HG03442 (cell line): ENCODE measurements around the gene UBC.
A peak's percentile ranks its signal among the peaks of the same experiment; 100 is the strongest.
"Not testable (repeated sequence)": the region's sequence is repeated elsewhere in the genome, so short reads cannot be mapped to it uniquely, and the experiment has no call there.

Experiments used
- ATAC-seq: cut with Tn5 transposase; IDR thresholded peaks from one replicate; pipeline ENCODE4 v1.9.1; 2021; ENCODE audit warnings: mild to moderate bottlenecking, moderate library complexity; ENCODE audit not compliant: unreplicated experiment

UBC gene

DNA sequence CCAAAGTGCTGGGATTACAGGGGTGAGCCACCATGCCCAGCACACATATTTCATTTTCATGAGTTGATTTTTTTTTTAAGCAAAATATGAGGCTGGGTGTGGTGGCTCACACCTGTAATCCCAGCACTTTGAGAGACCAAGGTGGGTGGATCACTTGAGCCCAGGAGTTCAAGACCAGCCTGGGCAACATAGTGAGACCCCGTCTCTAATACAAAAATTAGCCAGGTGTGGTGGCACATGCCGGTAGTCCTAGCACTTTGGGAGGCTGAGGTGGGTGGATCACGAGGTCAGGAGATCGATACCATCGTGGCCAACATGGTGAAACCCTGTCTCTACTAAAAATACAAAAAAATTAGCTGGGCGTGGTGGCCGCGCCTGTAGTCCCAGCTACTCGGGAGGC, 17.1 kb upstream of the UBC start:
- ATAC-seq, result not testable (repeated sequence)

DNA sequence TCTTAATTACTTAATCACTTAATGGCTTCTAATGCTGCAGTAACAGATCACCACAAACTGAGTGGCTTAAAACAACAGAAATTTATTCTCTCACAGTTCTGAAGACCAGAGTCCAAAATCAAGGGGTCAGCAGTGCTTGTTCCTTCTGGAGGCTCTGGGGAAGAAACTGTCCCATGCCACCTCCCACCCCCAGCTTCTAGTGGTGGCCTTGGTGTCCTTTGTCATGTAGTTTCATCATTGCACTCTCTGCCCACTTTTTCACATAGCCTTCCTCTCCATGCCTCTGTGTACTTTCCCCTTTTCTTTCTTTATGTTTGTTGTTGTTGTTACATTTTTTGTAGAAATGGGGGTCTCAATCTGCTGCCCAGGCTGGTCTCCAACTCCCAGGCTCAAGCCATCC, 16.1 kb upstream of the UBC start:
- ATAC-seq, result no peak

DNA sequence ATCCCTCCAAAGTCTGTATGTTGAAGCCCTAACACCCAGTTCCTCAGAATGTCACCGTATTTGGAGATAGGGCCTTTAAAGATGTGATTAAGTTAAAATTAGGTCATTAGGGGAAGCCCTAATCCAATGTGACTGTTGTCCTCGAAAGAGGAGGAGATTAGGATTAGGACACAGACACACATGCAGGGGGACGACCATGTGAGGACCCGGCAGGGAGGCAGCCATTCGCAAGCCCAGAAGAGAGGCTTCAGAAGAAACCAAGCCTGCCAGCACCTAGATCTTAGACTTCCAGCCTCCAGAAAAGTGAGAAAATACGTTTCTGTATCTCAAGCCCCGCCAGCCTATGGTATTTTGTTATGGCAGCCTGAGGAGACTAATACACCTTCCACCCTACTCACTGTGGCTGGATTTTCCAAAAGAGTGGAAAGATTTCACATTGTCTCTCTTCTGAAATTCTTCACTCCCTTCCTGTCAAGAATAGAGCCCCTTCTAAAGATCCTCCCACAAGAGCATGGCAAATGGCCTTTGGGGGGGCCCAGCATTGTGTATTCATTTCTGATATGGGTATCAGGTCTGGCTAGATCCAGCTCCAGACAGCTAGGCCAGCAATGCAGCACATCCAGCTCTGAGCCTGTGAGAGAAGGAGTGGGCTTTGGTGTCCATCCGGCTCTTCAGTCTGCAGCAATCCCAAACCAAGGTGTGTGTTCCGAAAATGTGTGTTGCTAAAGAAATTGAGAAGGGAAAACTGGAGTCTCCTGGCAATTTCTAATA, 15.4 kb upstream of the UBC start:
- no peak for ATAC-seq

DNA sequence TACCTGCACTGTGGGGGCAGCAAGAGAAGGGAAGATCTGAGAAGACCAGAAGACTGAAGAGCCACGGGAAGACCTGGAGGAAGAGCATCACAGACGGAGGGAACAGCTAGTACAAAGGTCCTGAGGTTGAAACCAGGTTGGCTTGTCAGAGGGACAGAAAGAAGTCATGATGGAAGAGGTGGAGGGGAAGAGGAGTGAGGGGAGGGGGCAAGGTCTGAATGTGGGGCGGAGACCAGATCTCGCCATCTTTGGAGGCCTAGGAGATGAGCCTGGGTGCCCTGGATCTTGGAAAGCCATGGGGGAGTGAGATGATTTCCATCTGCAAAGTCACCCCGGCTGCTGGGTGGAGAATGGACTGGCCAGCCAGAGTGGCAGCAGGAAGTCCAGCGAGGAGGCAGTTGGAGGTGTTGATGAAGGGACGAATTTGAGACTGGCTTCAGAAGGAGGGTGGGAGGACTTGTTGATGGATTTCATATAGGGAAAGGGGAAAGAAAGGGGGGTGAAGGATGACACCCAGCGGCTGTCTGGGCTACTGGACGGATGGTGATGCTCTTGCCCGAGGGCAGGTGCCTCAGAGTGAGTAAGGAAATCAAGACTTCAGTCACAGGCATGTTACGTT, 14.6 kb upstream of the UBC start:
- no peak for ATAC-seq

DNA sequence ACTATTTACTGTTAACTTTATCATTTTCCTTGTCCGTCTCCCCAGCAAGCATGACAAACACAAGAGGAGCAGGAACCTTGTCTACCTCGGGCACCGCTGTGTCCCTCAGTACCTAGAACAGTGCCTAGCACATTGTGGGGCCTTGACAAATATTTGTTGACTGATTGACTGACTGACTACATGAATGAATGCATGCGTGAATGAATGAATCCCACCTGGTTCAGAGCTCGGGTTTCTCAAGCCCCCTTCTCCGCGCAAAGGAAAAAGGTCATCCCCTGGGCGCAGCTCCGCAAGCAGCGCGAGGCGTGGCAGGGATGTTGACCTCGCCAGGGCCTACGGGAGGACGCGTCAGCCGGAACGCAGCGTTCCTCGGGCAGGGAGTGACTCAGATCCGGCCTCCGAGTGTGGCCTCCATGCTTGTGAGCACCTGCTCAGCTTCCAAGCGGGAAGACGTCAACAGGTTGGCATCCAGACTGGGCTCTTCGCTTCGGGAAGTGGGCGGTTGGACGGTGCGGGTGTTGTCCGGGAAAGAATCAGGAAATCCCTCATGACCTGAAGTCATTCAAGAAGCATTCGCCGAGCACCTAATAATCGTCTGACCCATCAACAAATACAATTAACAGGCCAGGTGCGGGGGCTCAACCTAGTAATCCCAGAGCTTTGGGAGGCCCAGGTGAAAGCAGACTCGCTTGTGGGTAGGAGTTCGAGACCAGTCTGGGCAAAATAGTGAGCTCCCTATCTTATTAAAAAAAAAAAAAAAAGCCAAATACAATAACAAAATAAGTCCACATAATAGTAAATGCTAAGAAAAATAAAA, 13.9 kb upstream of the UBC start:
- peak; percentile 31 for ATAC-seq

DNA sequence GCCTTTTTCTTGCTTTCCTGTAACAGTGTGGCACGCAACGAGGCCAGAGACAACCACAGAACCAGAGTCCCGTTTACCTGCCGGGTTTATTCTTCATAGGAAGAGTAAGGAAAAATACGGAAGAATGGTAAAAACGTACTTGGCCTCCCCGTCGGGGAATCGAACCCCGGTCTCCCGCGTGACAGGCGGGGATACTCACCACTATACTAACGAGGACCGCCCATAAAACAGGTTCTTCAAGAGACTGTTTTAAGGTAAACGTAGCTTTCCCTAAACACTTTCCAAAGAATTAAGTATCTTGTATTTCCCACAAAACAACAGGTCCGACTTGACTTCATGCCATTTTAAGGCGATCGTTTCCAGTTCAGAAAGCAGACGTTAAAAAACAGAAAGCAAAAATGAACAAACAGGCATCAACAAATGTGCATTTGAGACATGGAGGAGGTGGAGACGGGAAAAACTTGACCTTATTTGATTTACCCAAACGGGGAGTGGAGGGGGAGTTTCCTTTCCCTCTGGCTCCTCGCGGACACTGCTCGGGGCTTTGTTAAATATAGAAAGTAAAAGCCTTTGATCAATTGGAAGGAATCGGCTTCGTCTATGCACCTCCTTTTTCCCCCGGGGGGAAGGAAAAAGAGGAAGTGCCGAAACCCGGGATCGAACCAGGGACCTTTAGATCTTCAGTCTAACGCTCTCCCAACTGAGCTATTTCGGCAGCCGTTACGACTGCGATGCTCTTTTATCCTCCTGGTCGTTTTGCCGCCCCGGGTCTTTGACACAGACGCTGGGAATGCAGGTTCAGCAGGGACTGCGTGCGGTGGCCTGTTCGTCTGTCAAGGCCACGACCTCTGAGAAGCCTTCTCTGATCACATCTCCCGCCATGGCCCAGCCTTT, 13.0 kb upstream of the UBC start:
- ATAC-seq, result peak; percentile 78

DNA sequence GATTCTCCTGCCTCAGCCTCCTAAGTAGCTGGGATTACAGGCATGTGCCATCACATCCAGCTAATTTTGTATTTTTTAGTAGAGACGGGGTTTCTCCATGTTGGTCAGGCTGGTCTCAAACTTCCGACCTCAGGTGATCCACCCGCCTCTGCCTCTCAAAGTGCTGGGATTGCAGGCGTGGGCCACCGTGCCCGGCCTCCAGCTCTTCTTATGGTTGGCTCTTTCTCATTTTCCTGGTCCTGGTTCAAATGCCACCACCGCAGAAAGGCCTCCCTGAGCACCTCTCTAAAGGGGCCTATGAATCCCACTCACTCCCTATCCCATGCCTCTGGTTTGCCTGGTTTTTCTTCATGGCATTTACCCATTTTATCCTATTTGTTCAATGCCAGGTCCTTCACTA, 11.3 kb upstream of the UBC start:
- not testable (repeated sequence) for ATAC-seq

DNA sequence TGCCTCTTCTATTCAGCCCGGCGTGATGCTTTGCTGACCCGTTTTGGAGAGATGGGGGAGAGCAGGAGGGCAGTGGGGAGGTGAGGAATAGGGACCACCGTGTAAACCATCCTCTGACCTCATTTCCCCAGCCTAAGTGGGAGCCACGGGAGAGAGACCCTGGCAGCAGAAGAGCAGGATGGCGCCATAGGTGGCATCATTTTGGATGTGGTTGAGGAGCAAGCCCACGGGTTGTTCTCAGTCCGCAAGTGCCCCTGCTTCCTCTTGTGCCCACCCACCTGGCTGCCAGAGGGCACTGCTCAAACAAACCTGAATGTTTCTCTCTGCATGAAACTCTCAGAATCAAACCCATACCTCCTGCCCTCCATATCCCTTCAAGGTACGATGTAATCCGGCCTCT, 10.7 kb upstream of the UBC start:
- no peak for ATAC-seq

DNA sequence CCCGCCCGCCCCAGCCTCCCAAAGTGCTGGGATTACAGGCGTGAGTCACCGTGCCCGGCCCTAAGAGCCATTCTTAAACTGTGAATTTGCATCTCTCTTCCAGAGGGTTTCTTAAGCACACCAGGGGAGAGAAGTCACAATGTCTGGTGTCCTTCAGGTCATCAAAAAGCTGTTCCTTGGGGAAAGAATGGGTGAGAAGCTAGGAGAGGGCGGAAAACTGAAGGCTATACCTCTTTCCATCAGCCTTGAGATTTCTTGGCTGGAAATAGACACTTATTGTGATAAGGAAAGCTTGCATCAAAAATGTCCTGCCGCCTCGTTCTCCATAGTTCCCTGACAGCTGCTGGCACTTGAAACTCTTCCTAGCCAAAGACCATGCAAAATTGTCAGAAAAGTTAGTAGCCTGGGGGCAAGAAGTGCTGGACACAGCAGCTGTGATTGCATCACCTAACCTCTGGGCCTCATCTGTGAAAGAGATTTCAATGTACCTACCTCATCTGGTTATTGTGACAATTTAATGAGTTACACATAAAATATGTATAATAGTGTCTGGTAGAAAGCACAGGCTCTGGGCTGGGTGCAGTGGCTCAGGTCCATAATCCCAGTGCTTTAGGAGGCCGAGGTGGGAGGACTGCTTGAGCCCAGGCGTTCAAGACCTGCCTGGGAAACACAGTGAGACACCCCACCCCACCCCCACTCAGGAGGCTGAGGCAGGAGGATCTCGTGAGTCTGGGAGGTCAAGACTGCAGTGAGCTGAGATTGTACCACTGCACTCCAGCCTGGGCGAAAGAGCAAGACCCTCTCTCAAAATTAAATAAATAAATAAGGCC, 9.7 kb upstream of the UBC start:
- ATAC-seq, result no peak

DNA sequence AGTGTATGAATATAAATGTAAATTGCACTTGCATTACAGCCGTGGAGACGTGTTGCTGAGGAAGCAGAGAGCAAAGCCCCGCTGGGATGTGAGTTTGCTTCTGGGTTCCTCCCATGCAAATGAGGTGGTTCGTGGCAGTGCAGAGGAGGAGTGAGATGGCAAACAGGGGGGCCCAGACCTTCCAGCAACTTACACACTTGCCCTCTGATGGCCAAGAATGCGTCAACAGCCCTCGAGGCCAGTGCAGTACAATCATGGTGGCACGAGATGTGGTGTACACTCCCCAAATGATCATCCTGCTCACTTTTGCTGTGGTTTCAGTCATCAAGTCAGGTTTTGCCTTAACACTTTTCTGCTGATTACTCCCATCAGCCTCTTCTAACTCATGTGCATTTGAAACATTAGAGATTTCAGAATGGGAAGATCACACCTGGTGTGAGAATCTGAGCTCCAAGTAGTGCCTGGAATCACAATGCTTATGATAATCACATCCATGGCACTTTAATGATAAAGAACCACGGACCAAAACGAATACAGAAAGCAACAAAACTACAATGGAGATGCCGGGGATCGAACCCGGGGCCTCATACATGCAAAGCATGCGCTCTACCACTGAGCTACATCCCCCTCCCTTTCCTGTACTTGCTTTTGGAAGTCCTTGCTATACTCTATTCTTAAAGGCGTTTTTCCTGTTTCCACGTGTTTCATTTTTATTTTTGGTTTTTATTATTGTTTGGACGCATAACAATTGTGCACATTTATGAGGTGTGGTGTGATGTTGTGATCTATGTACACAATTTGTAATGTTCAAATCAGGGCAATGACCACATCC, 7.0 kb upstream of the UBC start:
- ATAC-seq, result peak; percentile 37

DNA sequence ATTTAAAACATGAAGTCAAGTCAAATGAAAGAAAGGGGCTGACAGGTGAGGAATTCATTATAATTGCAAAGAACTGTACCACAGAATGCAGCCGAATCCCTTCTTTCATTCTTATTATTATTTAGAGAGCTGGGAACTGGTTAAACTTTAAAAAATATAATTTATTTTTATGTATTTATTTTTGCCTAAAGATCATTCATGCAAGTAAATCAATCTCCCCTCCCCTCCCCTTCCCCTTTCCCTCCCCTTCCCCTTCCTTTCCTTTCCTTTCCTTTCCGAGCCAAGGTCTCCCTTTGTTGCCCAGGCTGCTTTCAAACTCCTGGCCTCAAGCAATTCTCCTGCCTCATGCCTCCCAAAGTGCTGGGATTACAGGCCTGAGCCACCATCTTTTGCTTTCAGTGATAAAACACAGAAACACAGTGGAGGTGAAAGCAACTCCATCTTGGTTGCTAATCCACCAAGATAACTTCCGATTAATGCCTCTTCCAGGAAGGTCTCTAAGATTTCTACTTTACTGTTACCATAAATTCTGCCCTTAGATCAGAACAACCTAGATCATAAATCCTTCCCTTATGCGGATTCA, 6.0 kb upstream of the UBC start:
- ATAC-seq, result no peak

DNA sequence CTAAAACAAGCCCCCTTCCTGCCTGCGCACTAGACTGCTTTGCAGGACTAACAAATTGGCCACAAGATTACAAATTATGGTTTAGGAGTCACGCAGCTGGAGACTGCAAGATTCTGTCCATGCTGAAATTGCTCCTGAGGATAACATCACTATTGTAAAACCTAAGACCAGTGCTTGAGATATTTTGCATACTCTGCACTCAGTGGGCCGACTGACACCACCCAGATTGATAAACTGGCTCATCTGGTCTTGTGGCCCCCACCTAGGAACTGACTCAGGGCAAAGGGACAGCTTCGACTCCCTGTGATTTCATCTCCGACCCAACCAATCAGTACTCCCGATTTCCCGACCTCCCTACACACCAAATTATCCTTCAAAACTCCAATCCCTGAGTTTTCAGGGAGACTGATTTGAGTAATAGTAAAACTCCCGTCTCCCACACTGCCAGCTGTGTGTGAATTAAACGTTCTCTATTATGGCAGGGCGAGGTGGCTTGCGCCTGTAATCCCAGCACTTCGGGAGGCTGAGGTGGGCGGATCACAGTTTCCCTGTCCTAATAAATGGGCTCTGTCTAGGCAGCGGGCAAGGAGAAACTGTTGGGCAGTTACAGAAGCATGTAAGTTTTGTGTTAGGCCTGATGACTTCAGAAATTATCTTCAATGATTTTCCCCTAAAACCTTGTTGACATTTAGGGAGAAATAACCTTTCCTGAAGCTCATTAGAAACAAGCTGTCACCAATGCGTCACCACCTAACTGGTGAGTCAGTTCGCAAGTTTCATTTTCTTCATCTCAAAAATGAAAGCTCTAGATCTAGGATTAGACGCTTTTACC, 5.3 kb upstream of the UBC start:
- ATAC-seq, result no peak

DNA sequence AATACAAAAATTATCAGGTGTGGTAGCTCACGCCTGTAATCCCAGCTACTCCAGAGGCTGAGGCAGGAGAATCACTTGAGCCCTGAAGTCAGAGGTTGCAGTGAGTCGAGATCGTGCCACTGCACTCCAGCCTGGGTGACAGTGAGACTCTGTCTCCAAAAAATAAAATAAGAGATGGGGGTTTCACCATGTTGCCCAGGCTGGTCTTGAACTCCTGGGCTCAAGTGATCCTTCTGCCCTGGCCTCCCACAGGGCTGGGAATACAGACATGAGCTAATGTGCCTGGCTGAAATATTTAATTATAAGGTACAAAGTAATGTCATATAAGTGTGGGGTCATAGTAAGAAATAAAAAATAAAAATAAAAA, 4.2 kb upstream of the UBC start:
- not testable (repeated sequence) for ATAC-seq

DNA sequence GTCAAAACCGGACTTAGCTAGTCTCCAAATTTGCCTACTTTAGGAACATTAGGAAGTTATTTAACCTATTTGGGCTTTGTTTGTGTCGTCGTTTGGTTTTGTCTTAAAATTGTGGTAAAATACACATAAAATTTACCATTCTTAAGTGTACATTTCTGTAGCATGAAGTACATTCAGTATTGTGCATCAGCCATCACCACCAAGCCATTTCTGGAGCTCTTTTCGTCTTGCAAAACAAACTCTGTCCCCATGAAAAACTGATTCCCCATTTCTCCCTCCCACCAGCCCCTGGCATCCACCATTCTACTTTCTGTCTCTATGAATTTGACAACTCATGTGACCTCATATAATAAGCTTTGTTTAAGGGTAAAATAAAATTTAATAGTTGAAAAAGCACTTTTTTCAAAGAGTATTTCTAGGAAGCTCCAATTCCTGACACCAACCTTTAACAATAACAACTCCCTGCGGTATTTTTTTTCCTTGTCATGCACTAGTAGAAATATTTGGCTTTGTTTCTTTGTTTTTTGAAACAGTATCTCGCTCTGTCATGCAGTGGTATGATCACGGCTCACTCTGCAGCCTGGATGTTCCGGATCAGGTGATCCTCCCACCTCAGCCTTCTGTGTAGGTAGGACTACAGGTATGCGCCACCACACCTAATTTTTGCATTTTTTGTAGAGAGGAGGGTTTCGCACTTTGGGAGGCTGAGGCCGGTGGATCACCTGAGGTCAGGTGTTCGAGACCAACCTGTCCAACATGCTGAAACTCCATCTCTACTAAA, 3.6 kb upstream of the UBC start:
- ATAC-seq, result no peak

DNA sequence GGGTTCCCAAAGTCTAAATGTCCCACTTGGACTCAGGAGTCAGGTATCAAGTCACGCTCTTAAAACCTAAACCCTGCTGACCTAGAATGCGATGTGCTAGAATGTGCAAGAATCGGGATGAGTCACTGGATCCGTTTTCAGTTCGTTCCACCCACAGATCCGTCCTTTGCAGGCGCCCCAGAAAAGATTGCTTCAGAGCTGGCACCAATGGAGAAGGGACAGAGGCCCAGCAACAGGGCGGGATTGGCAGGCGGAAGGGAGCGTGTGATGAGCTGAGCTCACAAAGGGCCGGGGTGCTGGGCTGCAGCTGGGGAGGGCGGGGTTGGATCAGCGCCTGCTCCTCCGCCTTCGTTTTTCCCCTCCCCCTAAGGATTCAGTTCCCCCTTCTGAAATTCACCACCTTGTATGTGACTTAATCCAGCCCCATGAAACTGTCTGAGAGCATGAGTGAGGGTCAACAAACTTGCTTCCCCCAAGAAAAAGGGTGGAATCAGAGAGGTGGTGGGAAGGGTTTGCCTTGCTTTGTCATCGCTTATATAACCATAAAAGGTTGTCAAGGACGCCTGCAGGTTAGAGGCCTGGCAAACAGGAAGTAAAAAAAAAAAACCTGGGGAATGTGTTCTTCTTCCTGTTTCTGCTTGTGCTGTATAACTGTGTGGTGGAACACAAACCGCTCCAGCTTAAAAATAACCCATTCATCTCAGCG, 2.8 kb upstream of the UBC start:
- ATAC-seq, result peak; percentile 47

DNA sequence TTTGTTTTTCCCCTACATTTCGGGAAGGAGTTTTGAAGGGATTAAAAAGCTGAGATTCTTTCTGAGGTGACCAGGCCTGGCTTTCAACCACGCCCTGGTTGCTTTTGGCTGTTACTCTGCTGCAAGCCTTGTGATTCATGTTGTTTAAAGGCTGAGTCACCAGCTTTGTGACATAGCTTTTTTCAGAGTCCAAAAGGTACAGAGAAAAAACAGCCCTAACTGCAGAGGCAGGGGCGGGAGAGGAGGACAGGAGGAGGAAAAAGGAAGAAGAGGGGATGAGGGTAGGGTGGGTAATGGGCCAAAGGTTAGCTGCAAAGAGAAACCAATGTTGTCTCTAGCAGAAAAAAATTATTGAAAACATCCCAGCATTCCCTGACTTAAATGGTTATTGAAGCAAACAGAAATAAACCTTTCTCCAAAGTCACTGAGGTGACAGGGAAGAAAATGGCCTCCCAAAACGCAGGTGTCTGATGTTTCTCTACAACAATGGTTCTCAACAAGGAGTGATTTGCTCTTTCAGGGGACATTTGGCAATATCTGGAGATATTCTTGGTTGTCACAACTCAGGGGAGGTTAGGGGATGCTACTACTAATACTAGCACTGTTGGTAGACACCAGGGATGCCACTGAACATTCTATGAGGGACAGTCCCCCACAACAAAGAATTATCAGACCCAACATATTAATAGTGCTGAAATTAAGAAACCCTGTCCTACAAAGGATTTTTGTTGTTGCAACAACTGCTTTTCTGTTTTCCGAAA, 2.1 kb upstream of the UBC start:
- ATAC-seq, result no peak
